WTC11 (cell line): Measurements from ENCODE around the gene PARP12. TPM values are rescaled to one million over a fixed set of nuclear protein-coding genes. Genes with fewer than 3 reads are reported as not detected.

Experiments
- ATAC-seq: fragments of 200-7000 bp; cut with Tn5 transposase; 2 replicates; pipeline ENCODE4 v1.10.0; 2021; ENCODE audit warnings: mild to moderate bottlenecking, moderate library complexity
- CTCF ChIA-PET: fragments of 300-600 bp; sonication (Branson Sonifier 250); formaldehyde crosslinking; loops from one replicate; lab custom pipeline; 2021; ENCODE audit warnings: antibody characterized with exemption; lab: Charles Lee
- POLR2A ChIA-PET: fragments of 350-600 bp; sonication (Branson Sonifier 250); formaldehyde crosslinking; loops from one replicate; lab custom pipeline; 2021; ENCODE audit warnings: antibody characterized with exemption; lab: Charles Lee
- DNase-seq: peaks from one replicate; pipeline ENCODE4 v3.0.0; 2021; ENCODE audit warnings: low spot score
- H3K27ac Mint-ChIP-seq: 2 replicates; pipeline ENCODE4 v1.8.0; 2021; ENCODE audit warnings: mixed read lengths
- H3K27me3 Mint-ChIP-seq: 2 replicates; pipeline ENCODE4 v1.8.0; 2021; ENCODE audit warnings: low read depth, mild to moderate bottlenecking, moderate library complexity, mixed read lengths
- H3K36me3 Mint-ChIP-seq: 2 replicates; pipeline ENCODE4 v1.8.0; 2021; ENCODE audit warnings: mixed read lengths
- H3K4me1 Mint-ChIP-seq: 2 replicates; pipeline ENCODE4 v1.8.0; 2022; ENCODE audit warnings: mixed read lengths
- H3K4me3 Mint-ChIP-seq: 2 replicates; pipeline ENCODE4 v1.8.0; 2021; ENCODE audit warnings: mild to moderate bottlenecking, moderate library complexity, mixed read lengths
- H3K9me3 Mint-ChIP-seq: 2 replicates; pipeline ENCODE4 v1.8.0; 2021; ENCODE audit warnings: mixed read lengths
- AFF4 ChIP-seq: sonication (generic); formaldehyde crosslinking; IDR thresholded peaks from 2 replicates; pipeline ENCODE4 v1.8.1; 2023; ENCODE audit warnings: mild to moderate bottlenecking, missing genetic modification reagents, borderline replicate concordance
- ATF6 ChIP-seq: sonication (generic); formaldehyde crosslinking; IDR thresholded peaks from 2 replicates; pipeline ENCODE4 v1.8.1; 2023; ENCODE audit warnings: mild to moderate bottlenecking, missing genetic modification reagents
- CREB1 ChIP-seq: sonication (generic); formaldehyde crosslinking; IDR thresholded peaks from 2 replicates; pipeline ENCODE4 v1.8.0; 2023; ENCODE audit warnings: mild to moderate bottlenecking, missing genetic modification reagents
- CTCF ChIP-seq: fragments of 200-600 bp; IDR thresholded peaks from 2 replicates; pipeline ENCODE4 v1.8.0; 2022; ENCODE audit warnings: antibody characterized with exemption
- ERG ChIP-seq: fragments of 250-450 bp; sonication (Bioruptor Pico); IDR thresholded peaks from 2 replicates; pipeline ENCODE4 v1.8.0; 2021; ENCODE audit warnings: mild to moderate bottlenecking
- ETV6 ChIP-seq: sonication (generic); formaldehyde crosslinking; IDR thresholded peaks from 2 replicates; pipeline ENCODE4 v1.8.1; 2022; ENCODE audit warnings: mild to moderate bottlenecking, missing genetic modification reagents
- JUN ChIP-seq: sonication (generic); formaldehyde crosslinking; IDR thresholded peaks from 2 replicates; pipeline ENCODE4 v1.8.0; 2023; ENCODE audit warnings: mild to moderate bottlenecking, missing genetic modification reagents
- KAT7 ChIP-seq: sonication (generic); formaldehyde crosslinking; IDR thresholded peaks from 2 replicates; pipeline ENCODE4 v1.8.1; 2023; ENCODE audit warnings: missing genetic modification reagents, mild to moderate bottlenecking, borderline replicate concordance
- MXD4 ChIP-seq: fragments of 250-450 bp; sonication (Bioruptor Pico); IDR thresholded peaks from 2 replicates; pipeline ENCODE4 v1.8.0; 2021; ENCODE audit warnings: mild to moderate bottlenecking, moderate library complexity, borderline replicate concordance
- MYBL2 ChIP-seq: sonication (generic); formaldehyde crosslinking; IDR thresholded peaks from 2 replicates; pipeline ENCODE4 v1.8.1; 2023; ENCODE audit warnings: mild to moderate bottlenecking, moderate library complexity, missing genetic modification reagents
- NFE2L1 ChIP-seq: sonication (generic); formaldehyde crosslinking; IDR thresholded peaks from 2 replicates; pipeline ENCODE4 v1.8.1; 2023; ENCODE audit warnings: missing genetic modification reagents
- NR2C2 ChIP-seq: sonication (generic); formaldehyde crosslinking; IDR thresholded peaks from 2 replicates; pipeline ENCODE4 v1.8.0; 2022; ENCODE audit warnings: mild to moderate bottlenecking, missing genetic modification reagents
- OVOL2 ChIP-seq: fragments of 250-450 bp; sonication (Bioruptor Pico); IDR thresholded peaks from 2 replicates; pipeline ENCODE4 v1.9.0; 2021; ENCODE audit warnings: mild to moderate bottlenecking, borderline replicate concordance
- RELA ChIP-seq: sonication (generic); formaldehyde crosslinking; IDR thresholded peaks from 2 replicates; pipeline ENCODE4 v1.8.1; 2022; ENCODE audit warnings: missing genetic modification reagents, mild to moderate bottlenecking, borderline replicate concordance
- SMAD4 ChIP-seq: sonication (generic); formaldehyde crosslinking; IDR thresholded peaks from 2 replicates; pipeline ENCODE4 v1.8.0; 2022; ENCODE audit warnings: mild to moderate bottlenecking, missing genetic modification reagents
- USF1 ChIP-seq: sonication (generic); formaldehyde crosslinking; IDR thresholded peaks from 2 replicates; pipeline ENCODE4 v1.8.0; 2022; ENCODE audit warnings: mild to moderate bottlenecking, missing genetic modification reagents
- USF2 ChIP-seq: sonication (generic); formaldehyde crosslinking; IDR thresholded peaks from 2 replicates; pipeline ENCODE4 v1.8.1; 2023; ENCODE audit warnings: mild to moderate bottlenecking, missing genetic modification reagents, moderate library complexity
- ZBTB43 ChIP-seq: sonication (generic); formaldehyde crosslinking; IDR thresholded peaks from 2 replicates; pipeline ENCODE4 v1.8.1; 2023; ENCODE audit warnings: mild to moderate bottlenecking, missing genetic modification reagents
- ZNF138 ChIP-seq: sonication (generic); formaldehyde crosslinking; conservative IDR thresholded peaks from 2 replicates; pipeline ENCODE4 v1.8.1; 2022; ENCODE audit warnings: mild to moderate bottlenecking, moderate library complexity, missing genetic modification reagents
- ZNF219 ChIP-seq: sonication (generic); formaldehyde crosslinking; IDR thresholded peaks from 2 replicates; pipeline ENCODE4 v1.8.0; 2023; ENCODE audit warnings: missing genetic modification reagents, mild to moderate bottlenecking, borderline replicate concordance
- ZSCAN18 ChIP-seq: fragments of 250-450 bp; sonication (Bioruptor Pico); IDR thresholded peaks from 2 replicates; pipeline ENCODE4 v2.1.2; 2022; ENCODE audit warnings: mild to moderate bottlenecking, moderate library complexity
- total RNA-seq: library from RNA; stranded (reverse); gene quantifications from 3 replicates; pipeline ENCODE4 v1.2.3, GENCODE V29; 2021

The PARP12 gene
- total RNA-seq, 1 experiment from 2014 or later, result 9.1 TPM

- ChIA-PET CTCF (no interaction called here), POLR2A (no interaction called here)
- ATAC-seq, result no peak
- TF ChIP-seq JUN (no peak), OVOL2 (CRISPR knock-in tag) (no peak), ZBTB43 (CRISPR knock-in tag) (no peak), AFF4 (CRISPR knock-in tag) (no peak), ATF6 (CRISPR knock-in tag) (no peak), KAT7 (no peak), NR2C2 (CRISPR knock-in tag) (no peak), SMAD4 (no peak), USF1 (no peak), CREB1 (CRISPR knock-in tag) (no peak), ETV6 (CRISPR knock-in tag) (no peak), MYBL2 (no peak), MXD4 (CRISPR knock-in tag) (no peak), ZNF219 (CRISPR knock-in tag) (no peak)
- H3K27me3 Mint-ChIP-seq, result no peaks in the 10 kb centered on the region
- no peaks in the 10 kb centered on the region for H3K9me3 Mint-ChIP-seq
- H3K4me1 Mint-ChIP-seq, result no peaks in the 10 kb centered on the region
- H3K36me3 Mint-ChIP-seq, result no peaks in the 10 kb centered on the region
- H3K27ac Mint-ChIP-seq, result no peak overlapping the region
- no peak for DNase-seq
- no peak overlapping the region for H3K4me3 Mint-ChIP-seq
Observed at GRCh38 chr7:140022582-140023211, 40.1 kb downstream of the PARP12 start.

GRCh38 chr7:140021603-140022002, 41.1 kb downstream of the PARP12 start:
- Mint-ChIP-seq H3K4me1 (no peaks in the 10 kb centered on the region), H3K36me3 (no peaks in the 10 kb centered on the region), H3K9me3 (no peaks in the 10 kb centered on the region), H3K27ac (no peak overlapping the region), H3K4me3 (no peak overlapping the region), H3K27me3 (no peaks in the 10 kb centered on the region)
- TF ChIP-seq CTCF, result no peak
- no peak for TF ChIP-seq OVOL2 (CRISPR knock-in tag)
- no peak for TF ChIP-seq NFE2L1 (CRISPR knock-in tag)
- no peak for TF ChIP-seq ZNF138
- TF ChIP-seq ERG, result no peak
- TF ChIP-seq USF2 (CRISPR knock-in tag), result no peak
- no peak for TF ChIP-seq MXD4 (CRISPR knock-in tag)
- no peak for TF ChIP-seq ZSCAN18
- TF ChIP-seq RELA (CRISPR knock-in tag), result no peak
- DNase-seq, result no peak
- ChIA-PET CTCF (interaction anchor here (1.3 kb wide), 1 partner anchor 16 kb away, joined by 4 read pairs; no protein-coding TSS in a partner anchor), POLR2A (no interaction called here)
- ATAC-seq, result no peak
